HG03135 (cell line): ENCODE measurements around the gene SRSF10.

ENCODE experiments used
- ATAC-seq: cut with Tn5 transposase; IDR thresholded peaks from one replicate; pipeline ENCODE4 v1.9.1; 2021; ENCODE audit warnings: mild to moderate bottlenecking, moderate library complexity; ENCODE audit not compliant: unreplicated experiment

SRSF10 gene

DNA sequence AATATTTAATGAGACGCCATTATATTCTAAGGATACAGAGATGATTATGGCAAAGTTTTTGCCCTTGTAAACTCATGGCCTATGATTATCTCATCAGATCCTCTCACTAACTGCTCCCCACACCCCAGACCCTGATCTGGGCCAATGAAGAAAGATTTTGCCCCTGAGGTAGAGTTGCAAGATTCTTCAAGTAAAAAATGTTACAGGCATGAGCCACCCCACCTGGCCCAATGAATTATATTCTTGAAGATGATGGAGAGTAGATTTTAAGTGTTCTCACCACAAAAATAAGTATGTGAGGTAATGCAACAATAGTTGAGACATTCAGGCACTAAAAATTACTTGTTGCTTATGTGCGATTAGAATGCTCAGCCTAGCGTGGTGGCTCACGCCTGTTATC, 65.2 kb downstream of the SRSF10 start:
- ATAC-seq, result no peak
